ENCODE results near the gene DUSP15.

The DUSP15 gene

GRCh38 chr20:31870726-31871617 lies 645 bp upstream of the DUSP15 start:
- Histone ChIP-seq H3K23ac (ENCODE audit: low read depth, low read length, poor library complexity) (peak overlapping the region; percentile 92), H3K18ac (ENCODE audit: low read length) (peak overlapping the region; percentile 93), H2BK5ac (ENCODE audit: low read length) (peak overlapping the region; percentile 31), H3K4ac (ENCODE audit: low read length) (no peak overlapping the region), H2AFZ (ENCODE audit: low read length) (peak overlapping the region; percentile 89), H3K9ac (ENCODE audit: low read depth, low read length, poor library complexity) (peak overlapping the region; percentile 94), H3K4me2 (ENCODE audit: insufficient read depth, low read length, poor library complexity, severe bottlenecking) (peak overlapping the region; percentile 98), H4K91ac (ENCODE audit: low read depth, low read length, poor library complexity) (no peak overlapping the region), H3K27ac (replicated peaks; ENCODE audit: low read length) (no peak overlapping the region), H3K4me1 (ENCODE audit: control insufficient read depth in 2 of 2, insufficient read depth in 1 of 2, low read depth in 1 of 2, low read length in 2 of 2) (peaks cover 5 to 12% of the 10 kb centered on the region in 2 donors), H3K79me1 (ENCODE audit: low read depth, low read length) (no peaks in the 10 kb centered on the region), H3K27me3 (ENCODE audit: control insufficient read depth in 3 of 3, insufficient read depth in 3 of 3, low read depth in 1 of 3, low read length in 3 of 3) (peaks cover 0 to 30% (median 5%) of the 10 kb centered on the region in 3 experiments), H2BK120ac (ENCODE audit: low read depth, low read length) (no peak overlapping the region), H3K36me3 (replicated peaks in 1 of 2; ENCODE audit: control insufficient read depth in 2 of 2, insufficient read depth in 2 of 2, low read length in 2 of 2) (peaks cover 0 to 29% of the 10 kb centered on the region in 2 donors), H2BK12ac (ENCODE audit: low read length) (no peak overlapping the region), H2AK5ac (ENCODE audit: low read depth, low read length) (peak overlapping the region; percentile 77), H3K14ac (ENCODE audit: low read length) (no peak overlapping the region), H4K8ac (ENCODE audit: low read depth, low read length) (no peak overlapping the region), H3K4me3 (ENCODE audit: low read length in 2 of 2) (peak overlapping the region; percentile 68 to 76), H3K9me3 (replicated peaks in 1 of 2; ENCODE audit: control insufficient read depth in 2 of 2, insufficient read depth in 1 of 2, low read depth in 1 of 2, low read length in 2 of 2) (peaks cover 0 to 1% of the 10 kb centered on the region in 2 donors), H2BK15ac (ENCODE audit: low read length) (no peak overlapping the region)
- 100% methylated on average over 1 of the region's 24 CpGs; no CpG with 5 or more reads in 1 of the 2 donors for WGBS, 2 donors (ENCODE audit: extremely low coverage in 2 of 2, insufficient read length in 2 of 2, insufficient replicate concordance in 1 of 2)
- DNase-seq (ENCODE audit: low spot score): no peak

GRCh38 chr20:31869673-31869941 lies 720 bp downstream of the DUSP15 start:
- Histone ChIP-seq H3K23ac (ENCODE audit: low read depth, low read length, poor library complexity) (peak overlapping the region; percentile 92), H3K4ac (ENCODE audit: low read length) (no peak overlapping the region), H4K8ac (ENCODE audit: low read depth, low read length) (no peak overlapping the region), H2BK5ac (ENCODE audit: low read length) (peak overlapping the region; percentile 31), H3K27me3 (ENCODE audit: control insufficient read depth in 3 of 3, insufficient read depth in 3 of 3, low read depth in 1 of 3, low read length in 3 of 3) (peaks cover 0 to 30% (median 5%) of the 10 kb centered on the region in 3 experiments), H3K4me1 (ENCODE audit: control insufficient read depth in 2 of 2, insufficient read depth in 1 of 2, low read depth in 1 of 2, low read length in 2 of 2) (peaks cover 5 to 12% of the 10 kb centered on the region in 2 donors), H3K4me2 (ENCODE audit: insufficient read depth, low read length, poor library complexity, severe bottlenecking) (peak overlapping the region; percentile 98), H3K36me3 (replicated peaks in 1 of 2; ENCODE audit: control insufficient read depth in 2 of 2, insufficient read depth in 2 of 2, low read length in 2 of 2) (peaks cover 0 to 23% of the 10 kb centered on the region in 2 donors), H3K4me3 (ENCODE audit: low read length in 2 of 2) (peak overlapping the region; percentile 68 to 76), H2AK5ac (ENCODE audit: low read depth, low read length) (peak overlapping the region; percentile 78), H2BK120ac (ENCODE audit: low read depth, low read length) (no peak overlapping the region), H3K9ac (ENCODE audit: low read depth, low read length, poor library complexity) (peak overlapping the region; percentile 94), H3K79me1 (ENCODE audit: low read depth, low read length) (no peaks in the 10 kb centered on the region), H3K14ac (ENCODE audit: low read length) (peak overlapping the region; percentile 97), H4K91ac (ENCODE audit: low read depth, low read length, poor library complexity) (no peak overlapping the region), H3K9me3 (replicated peaks in 1 of 2; ENCODE audit: control insufficient read depth in 2 of 2, insufficient read depth in 1 of 2, low read depth in 1 of 2, low read length in 2 of 2) (peaks cover 0 to 1% of the 10 kb centered on the region in 2 donors), H2BK12ac (ENCODE audit: low read length) (peak overlapping the region; percentile 47), H3K27ac (replicated peaks; ENCODE audit: low read length) (no peak overlapping the region), H3K18ac (ENCODE audit: low read length) (peak overlapping the region; percentile 93), H2AFZ (ENCODE audit: low read length) (peak overlapping the region; percentile 89), H2BK15ac (ENCODE audit: low read length) (no peak overlapping the region)
- DNase-seq (ENCODE audit: low spot score): no peak
- WGBS, 2 donors (ENCODE audit: extremely low coverage in 2 of 2, insufficient read length in 2 of 2, insufficient replicate concordance in 1 of 2): no CpG with 5 or more reads among the region's 1 CpG

- H3K18ac ChIP-seq (ENCODE audit: low read length): peak overlapping the region; percentile 18
- peak overlapping the region; percentile 47 for H2BK12ac ChIP-seq (ENCODE audit: low read length)
- WGBS, 2 donors (ENCODE audit: extremely low coverage in 2 of 2, insufficient read length in 2 of 2, insufficient replicate concordance in 1 of 2): no CpG with 5 or more reads among the region's 12 CpGs
- H3K27ac ChIP-seq (replicated peaks; ENCODE audit: low read length): no peak overlapping the region
- H2BK15ac ChIP-seq (ENCODE audit: low read length): no peak overlapping the region
- H3K27me3 ChIP-seq (ENCODE audit: control insufficient read depth in 3 of 3, insufficient read depth in 3 of 3, low read depth in 1 of 3, low read length in 3 of 3): peaks cover 0 to 30% (median 5%) of the 10 kb centered on the region in 3 experiments
- H4K91ac ChIP-seq (ENCODE audit: low read depth, low read length, poor library complexity): no peak overlapping the region
- H2AFZ ChIP-seq (ENCODE audit: low read length): peak overlapping the region; percentile 89
- peaks cover 5 to 12% of the 10 kb centered on the region in 2 donors for H3K4me1 ChIP-seq (ENCODE audit: control insufficient read depth in 2 of 2, insufficient read depth in 1 of 2, low read depth in 1 of 2, low read length in 2 of 2)
- H3K9ac ChIP-seq (ENCODE audit: low read depth, low read length, poor library complexity): peak overlapping the region; percentile 94
- no peak overlapping the region for H2BK5ac ChIP-seq (ENCODE audit: low read length)
- no peak overlapping the region for H3K14ac ChIP-seq (ENCODE audit: low read length)
- peak overlapping the region in 1 of 2 donors; percentile 68 for H3K4me3 ChIP-seq (ENCODE audit: low read length in 2 of 2)
- H4K8ac ChIP-seq (ENCODE audit: low read depth, low read length): no peak overlapping the region
- H3K36me3 ChIP-seq (replicated peaks in 1 of 2; ENCODE audit: control insufficient read depth in 2 of 2, insufficient read depth in 2 of 2, low read length in 2 of 2): peaks cover 0 to 28% of the 10 kb centered on the region in 2 donors
- no peak overlapping the region for H2BK120ac ChIP-seq (ENCODE audit: low read depth, low read length)
- no peak for DNase-seq (ENCODE audit: low spot score)
- no peaks in the 10 kb centered on the region for H3K79me1 ChIP-seq (ENCODE audit: low read depth, low read length)
- H3K4ac ChIP-seq (ENCODE audit: low read length): peak overlapping the region; percentile 2
- H3K4me2 ChIP-seq (ENCODE audit: insufficient read depth, low read length, poor library complexity, severe bottlenecking): no peak overlapping the region
- peak overlapping the region; percentile 47 for H3K23ac ChIP-seq (ENCODE audit: low read depth, low read length, poor library complexity)
- H3K9me3 ChIP-seq (replicated peaks in 1 of 2; ENCODE audit: control insufficient read depth in 2 of 2, insufficient read depth in 1 of 2, low read depth in 1 of 2, low read length in 2 of 2): peaks cover 0 to 1% of the 10 kb centered on the region in 2 donors
- peak overlapping the region; percentile 78 for H2AK5ac ChIP-seq (ENCODE audit: low read depth, low read length)
Measured at GRCh38 chr20:31868853-31869672, 1.3 kb downstream of the DUSP15 start.
